ENCODE data around the gene DCPS.

Gene DCPS

GRCh38 chr11:126357055-126357962 lies 53.4 kb downstream of the DCPS start:
- TF ChIP-seq SIN3A (IDR thresholded peaks at IDR 0.05; ENCODE audit: borderline replicate concordance, insufficient read depth, low read length) (no peak), REST (IDR thresholded peaks at IDR 0.05; ENCODE audit: insufficient read depth in 1 of 2, low read depth in 2 of 2, low read length in 2 of 2) (no peak), FOXP2 (optimal IDR thresholded peaks at IDR 0.05; ENCODE audit: borderline replicate concordance, extremely low read depth, extremely low read length, insufficient read depth) (no peak), POLR2AphosphoS5 (IDR thresholded peaks at IDR 0.05; ENCODE audit: low read depth, low read length) (no peak), TAF1 (IDR thresholded peaks at IDR 0.05; ENCODE audit: borderline replicate concordance, insufficient read depth, low read length) (no peak)

GRCh38 chr11:126357969-126358762 lies 54.3 kb downstream of the DCPS start:
- no peak for TF ChIP-seq TAF1 (IDR thresholded peaks at IDR 0.05; ENCODE audit: borderline replicate concordance, insufficient read depth, low read length)
- no peak for TF ChIP-seq REST (IDR thresholded peaks at IDR 0.05; ENCODE audit: insufficient read depth in 1 of 2, low read depth in 2 of 2, low read length in 2 of 2)
- TF ChIP-seq POLR2AphosphoS5 (IDR thresholded peaks at IDR 0.05; ENCODE audit: low read depth, low read length): no peak
- no peak for TF ChIP-seq SIN3A (IDR thresholded peaks at IDR 0.05; ENCODE audit: borderline replicate concordance, insufficient read depth, low read length)
- TF ChIP-seq FOXP2 (optimal IDR thresholded peaks at IDR 0.05; ENCODE audit: borderline replicate concordance, extremely low read depth, extremely low read length, insufficient read depth): no peak

- TF ChIP-seq POLR2AphosphoS5 (IDR thresholded peaks at IDR 0.05; ENCODE audit: low read depth, low read length) (no peak), SIN3A (IDR thresholded peaks at IDR 0.05; ENCODE audit: borderline replicate concordance, insufficient read depth, low read length) (no peak), TAF1 (IDR thresholded peaks at IDR 0.05; ENCODE audit: borderline replicate concordance, insufficient read depth, low read length) (no peak), FOXP2 (optimal IDR thresholded peaks at IDR 0.05; ENCODE audit: borderline replicate concordance, extremely low read depth, extremely low read length, insufficient read depth) (no peak), REST (IDR thresholded peaks at IDR 0.05; ENCODE audit: insufficient read depth in 1 of 2, low read depth in 2 of 2, low read length in 2 of 2) (no peak)
Observed at GRCh38 chr11:126358763-126359160, 54.9 kb downstream of the DCPS start.

GRCh38 chr11:126359431-126360048 lies 55.7 kb downstream of the DCPS start:
- TF ChIP-seq FOXP2 (optimal IDR thresholded peaks at IDR 0.05; ENCODE audit: borderline replicate concordance, extremely low read depth, extremely low read length, insufficient read depth) (peak; percentile 38), REST (IDR thresholded peaks at IDR 0.05; ENCODE audit: insufficient read depth in 1 of 2, low read depth in 2 of 2, low read length in 2 of 2) (no peak)

All from PFSK-1 (cell line).